Choroid plexus epithelial cell (primary cell): ENCODE data around the gene ZBTB3.
"Not testable (repeated sequence)": the region's sequence is repeated elsewhere in the genome, so short reads cannot be mapped to it uniquely, and the experiment has no call there.

Experiments
- DNase-seq: peaks from one replicate; pipeline ENCODE4 v3.0.0-alpha.2; 2010; ENCODE audit warnings: low read depth
- H3K4me3 ChIP-seq: 2 replicates; pipeline ENCODE4 v1.5.1; 2011; ENCODE audit warnings: low read depth, mild to moderate bottlenecking, control low read depth, low read length, moderate library complexity
- TF ChIP-seq, protein P1 (sequence below): conservative IDR thresholded peaks from 2 replicates; pipeline ENCODE4 v1.5.1; 2011; ENCODE audit warnings: low read depth, mild to moderate bottlenecking, control low read depth, inconsistent platforms, low read length, moderate library complexity

Gene ZBTB3

DNA sequence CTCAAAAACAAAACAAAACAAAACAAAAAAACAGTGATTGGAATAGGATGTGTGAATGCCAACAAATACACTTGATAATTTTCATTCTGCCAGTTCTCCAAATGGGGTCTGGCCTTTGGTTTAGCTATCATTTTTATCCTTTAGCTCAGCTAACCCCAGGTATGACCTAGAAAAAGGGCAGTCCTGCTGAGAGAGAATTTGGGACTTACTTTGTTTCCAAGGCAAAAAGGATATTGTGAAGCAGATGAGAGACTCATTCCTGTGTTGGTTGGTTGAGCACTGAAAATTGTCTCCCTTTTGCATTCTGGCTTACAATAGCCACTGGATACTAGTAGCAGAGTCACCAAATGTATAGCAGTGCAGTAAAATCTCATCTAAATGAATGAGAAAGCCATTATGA lies 16.8 kb downstream of the ZBTB3 start:
- no peak for DNase-seq
- H3K4me3 ChIP-seq, result no peak overlapping the region
- TF ChIP-seq, protein P1, sequence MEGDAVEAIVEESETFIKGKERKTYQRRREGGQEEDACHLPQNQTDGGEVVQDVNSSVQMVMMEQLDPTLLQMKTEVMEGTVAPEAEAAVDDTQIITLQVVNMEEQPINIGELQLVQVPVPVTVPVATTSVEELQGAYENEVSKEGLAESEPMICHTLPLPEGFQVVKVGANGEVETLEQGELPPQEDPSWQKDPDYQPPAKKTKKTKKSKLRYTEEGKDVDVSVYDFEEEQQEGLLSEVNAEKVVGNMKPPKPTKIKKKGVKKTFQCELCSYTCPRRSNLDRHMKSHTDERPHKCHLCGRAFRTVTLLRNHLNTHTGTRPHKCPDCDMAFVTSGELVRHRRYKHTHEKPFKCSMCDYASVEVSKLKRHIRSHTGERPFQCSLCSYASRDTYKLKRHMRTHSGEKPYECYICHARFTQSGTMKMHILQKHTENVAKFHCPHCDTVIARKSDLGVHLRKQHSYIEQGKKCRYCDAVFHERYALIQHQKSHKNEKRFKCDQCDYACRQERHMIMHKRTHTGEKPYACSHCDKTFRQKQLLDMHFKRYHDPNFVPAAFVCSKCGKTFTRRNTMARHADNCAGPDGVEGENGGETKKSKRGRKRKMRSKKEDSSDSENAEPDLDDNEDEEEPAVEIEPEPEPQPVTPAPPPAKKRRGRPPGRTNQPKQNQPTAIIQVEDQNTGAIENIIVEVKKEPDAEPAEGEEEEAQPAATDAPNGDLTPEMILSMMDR, result no peak

DNA sequence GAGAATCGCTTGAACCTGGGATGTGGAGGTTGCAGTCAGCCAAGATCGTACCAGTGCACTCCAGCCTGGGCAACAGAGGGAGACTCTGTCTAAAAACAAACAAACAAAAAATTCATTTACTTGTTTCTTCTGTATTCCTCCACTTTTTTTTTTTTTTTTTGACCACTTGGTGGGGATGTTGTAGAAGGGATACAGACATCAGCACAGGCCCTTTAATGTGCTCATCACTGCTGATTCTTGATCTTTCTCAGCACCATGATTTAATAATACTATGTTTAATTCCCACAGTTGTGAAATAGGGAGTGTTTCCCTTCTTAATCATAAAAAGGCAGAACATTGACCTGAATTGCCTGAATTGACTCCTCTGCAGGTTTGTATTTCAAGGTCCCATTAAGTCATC lies 21.1 kb downstream of the ZBTB3 start:
- no peak overlapping the region for H3K4me3 ChIP-seq
- TF ChIP-seq, protein P1, result peak; percentile 26
- peak; percentile 65 for DNase-seq

DNA sequence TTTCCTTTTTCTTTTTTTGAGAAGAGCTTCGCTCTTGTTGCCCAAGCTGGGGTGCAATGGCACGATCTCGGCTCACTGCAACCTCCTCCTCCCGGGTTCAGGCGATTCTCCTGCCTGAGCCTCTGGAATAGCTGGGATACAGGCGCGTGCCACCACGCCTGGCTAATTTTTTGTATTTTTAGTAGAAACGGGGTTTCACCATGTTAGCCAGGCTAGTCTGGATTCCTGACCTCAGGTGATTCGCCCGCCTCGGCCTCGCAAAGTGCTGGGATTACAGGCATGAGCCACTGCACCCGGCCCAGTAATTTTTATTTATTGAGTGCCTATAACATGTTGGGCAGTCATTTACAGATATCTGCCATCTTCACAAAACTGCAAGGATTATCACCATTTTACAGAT lies 23.9 kb downstream of the ZBTB3 start:
- H3K4me3 ChIP-seq, result peak overlapping the region; percentile 80
- not testable (repeated sequence) for DNase-seq

DNA sequence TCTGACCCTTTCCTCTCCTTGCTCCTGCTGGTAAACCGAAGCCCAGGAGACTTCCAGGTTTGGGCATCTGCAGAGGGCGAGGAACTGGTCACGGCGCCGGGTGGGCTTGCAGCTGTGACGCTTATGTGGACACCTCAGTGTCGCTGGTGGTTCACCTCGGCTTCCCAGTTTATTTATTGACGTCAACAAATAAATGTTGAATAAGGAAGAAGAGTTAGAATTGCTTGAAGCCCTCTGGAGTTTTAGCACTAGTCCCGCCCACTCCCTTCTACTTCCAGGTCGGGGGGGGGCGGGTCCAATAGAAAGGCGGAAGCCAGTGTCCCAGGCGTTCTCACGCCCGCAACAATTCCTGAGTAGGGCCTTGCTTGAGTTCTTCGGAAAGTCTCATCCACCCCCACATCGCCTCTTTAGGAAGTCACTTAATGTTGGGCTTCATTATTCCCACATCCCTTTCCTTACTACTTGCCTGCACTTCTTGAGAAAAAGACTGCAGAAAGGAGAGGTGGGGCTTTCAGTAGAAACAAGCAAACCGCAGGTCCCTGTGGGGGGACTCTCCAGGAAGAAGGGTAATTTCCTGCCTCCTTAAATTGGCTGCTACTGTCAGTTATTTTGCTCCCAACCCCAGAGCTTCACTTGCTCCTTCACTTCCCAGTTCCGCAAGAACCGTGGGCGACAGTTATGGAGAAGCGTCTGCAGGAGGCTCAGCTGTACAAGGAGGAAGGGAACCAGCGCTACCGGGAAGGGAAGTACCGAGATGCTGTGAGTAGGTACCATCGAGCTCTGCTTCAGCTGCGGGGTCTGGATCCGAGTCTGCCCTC lies 25.6 kb downstream of the ZBTB3 start, which contains the start of gene TTC9C:
TTC9C (plus strand) TSS at position 316 of the 818 bp plus-strand sequence; CDS start at position 679, 363 bp downstream.
- peak; percentile 90 for DNase-seq
- peak within 1 kb of the TSS; percentile 80 for H3K4me3 ChIP-seq
- TF ChIP-seq, protein P1, result no peak

DNA sequence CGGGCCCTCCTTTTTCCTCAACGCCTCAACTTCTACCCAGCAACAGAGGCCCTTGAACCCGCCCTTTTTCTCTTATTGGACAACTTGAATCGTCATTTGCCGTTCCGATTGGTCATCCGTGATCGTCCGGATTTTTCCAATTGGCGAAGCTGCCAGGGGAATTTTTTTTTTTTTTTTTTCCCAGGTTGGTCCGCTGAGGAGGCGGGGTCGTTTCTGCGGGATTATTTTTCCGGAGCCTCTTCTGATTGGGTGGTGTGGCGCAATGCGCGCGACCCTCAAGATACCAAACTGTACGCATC lies 26.1 kb downstream of the ZBTB3 start:
- H3K4me3 ChIP-seq, result peak overlapping the region; percentile 80
- TF ChIP-seq, protein P1, result no peak
- DNase-seq, result peak; percentile 99

DNA sequence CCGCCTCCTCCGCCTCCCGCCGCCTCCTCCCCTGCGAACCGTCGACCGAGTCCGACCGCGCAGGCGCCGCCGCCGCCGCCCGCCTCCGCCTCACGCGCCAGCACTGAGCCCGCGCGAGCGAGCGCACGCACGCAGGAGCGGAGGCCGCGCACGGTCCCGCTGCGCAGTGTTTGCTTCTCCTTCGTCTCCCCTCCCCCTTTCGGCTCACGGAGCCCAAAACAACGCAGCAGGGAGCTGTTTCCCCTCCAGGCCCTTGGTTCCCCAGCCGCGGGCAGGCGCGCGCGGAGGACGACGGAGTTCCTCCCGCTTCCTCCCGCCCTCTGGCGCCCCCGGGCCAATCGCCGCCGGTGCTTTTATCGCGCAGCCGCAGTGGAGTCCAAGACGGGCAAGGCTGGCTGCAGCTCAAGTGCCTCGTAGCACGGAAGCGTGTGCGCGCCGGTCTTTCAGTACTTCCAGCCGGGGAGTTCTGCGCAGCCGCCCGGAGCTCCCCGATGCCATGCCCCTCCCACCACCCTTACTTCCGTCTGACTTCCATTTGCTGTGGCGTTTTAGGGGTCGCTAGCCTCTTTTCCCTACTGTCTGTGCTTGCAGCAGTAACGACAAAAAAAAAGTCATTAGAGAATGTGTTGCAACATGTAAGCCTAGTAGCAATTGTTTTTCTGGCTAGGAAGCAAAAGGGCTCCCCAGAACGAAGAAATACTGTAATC lies 26.6 kb downstream of the ZBTB3 start, which contains the start of gene HNRNPUL2:
HNRNPUL2 (minus strand) TSS at position 293 of the 707 bp plus-strand sequence. CDS start 301 bp downstream, outside the sequence.
- DNase-seq, result peak; percentile 100
- peak within 1 kb of the TSS; percentile 80 for H3K4me3 ChIP-seq
- TF ChIP-seq, protein P1, result peak; percentile 2

DNA sequence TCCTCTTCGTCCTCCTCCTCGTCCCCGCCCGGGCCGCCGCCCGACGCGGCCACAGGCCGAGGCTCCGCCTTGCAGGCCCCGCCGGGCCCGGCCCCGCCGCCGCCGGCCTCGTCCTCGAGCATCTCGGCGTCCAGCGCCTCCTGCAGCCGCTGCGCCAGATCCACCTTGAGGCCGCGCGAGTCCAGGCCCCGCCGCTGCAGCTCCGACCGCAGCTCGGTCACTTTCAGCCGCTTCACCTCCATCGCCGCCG lies 27.1 kb downstream of the ZBTB3 start:
- no peak for DNase-seq
- peak overlapping the region; percentile 80 for H3K4me3 ChIP-seq
- TF ChIP-seq, protein P1, result no peak
